ENCODE data around the gene KCNH3.

The KCNH3 gene

DNA sequence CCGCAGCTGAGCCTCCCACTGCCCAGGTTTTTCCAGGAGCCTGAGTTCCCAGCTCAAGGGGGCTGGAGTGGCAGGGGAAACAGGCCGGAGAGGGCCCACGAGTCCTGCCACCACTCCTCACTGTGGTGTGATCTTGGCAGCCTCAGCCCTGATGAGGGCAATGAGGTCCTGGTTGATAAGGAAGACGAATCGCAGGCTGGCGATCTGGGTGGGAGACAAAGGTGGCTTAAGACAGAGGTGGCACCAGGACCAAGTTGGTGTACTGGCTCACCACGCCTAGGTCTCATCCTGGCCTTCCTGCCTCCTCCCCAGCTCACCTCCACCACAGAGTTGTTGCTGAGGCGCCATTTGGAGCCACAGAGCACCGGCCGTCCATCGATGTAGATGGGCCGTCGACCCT, 19.7 kb downstream of the KCNH3 start:
- TF ChIP-seq, protein P1, sequence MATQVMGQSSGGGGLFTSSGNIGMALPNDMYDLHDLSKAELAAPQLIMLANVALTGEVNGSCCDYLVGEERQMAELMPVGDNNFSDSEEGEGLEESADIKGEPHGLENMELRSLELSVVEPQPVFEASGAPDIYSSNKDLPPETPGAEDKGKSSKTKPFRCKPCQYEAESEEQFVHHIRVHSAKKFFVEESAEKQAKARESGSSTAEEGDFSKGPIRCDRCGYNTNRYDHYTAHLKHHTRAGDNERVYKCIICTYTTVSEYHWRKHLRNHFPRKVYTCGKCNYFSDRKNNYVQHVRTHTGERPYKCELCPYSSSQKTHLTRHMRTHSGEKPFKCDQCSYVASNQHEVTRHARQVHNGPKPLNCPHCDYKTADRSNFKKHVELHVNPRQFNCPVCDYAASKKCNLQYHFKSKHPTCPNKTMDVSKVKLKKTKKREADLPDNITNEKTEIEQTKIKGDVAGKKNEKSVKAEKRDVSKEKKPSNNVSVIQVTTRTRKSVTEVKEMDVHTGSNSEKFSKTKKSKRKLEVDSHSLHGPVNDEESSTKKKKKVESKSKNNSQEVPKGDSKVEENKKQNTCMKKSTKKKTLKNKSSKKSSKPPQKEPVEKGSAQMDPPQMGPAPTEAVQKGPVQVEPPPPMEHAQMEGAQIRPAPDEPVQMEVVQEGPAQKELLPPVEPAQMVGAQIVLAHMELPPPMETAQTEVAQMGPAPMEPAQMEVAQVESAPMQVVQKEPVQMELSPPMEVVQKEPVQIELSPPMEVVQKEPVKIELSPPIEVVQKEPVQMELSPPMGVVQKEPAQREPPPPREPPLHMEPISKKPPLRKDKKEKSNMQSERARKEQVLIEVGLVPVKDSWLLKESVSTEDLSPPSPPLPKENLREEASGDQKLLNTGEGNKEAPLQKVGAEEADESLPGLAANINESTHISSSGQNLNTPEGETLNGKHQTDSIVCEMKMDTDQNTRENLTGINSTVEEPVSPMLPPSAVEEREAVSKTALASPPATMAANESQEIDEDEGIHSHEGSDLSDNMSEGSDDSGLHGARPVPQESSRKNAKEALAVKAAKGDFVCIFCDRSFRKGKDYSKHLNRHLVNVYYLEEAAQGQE (IDR thresholded peaks at IDR 0.05; ENCODE audit: insufficient replicate concordance, low read depth), result no peak
- TF ChIP-seq SPI1 (IDR thresholded peaks at IDR 0.05; ENCODE audit: borderline replicate concordance, low read depth) (no peak), GABPA (IDR thresholded peaks at IDR 0.05; ENCODE audit: low read depth) (no peak), POLR2AphosphoS5 (IDR thresholded peaks at IDR 0.05; ENCODE audit: low read depth) (no peak)
- TF ChIP-seq, protein P2, sequence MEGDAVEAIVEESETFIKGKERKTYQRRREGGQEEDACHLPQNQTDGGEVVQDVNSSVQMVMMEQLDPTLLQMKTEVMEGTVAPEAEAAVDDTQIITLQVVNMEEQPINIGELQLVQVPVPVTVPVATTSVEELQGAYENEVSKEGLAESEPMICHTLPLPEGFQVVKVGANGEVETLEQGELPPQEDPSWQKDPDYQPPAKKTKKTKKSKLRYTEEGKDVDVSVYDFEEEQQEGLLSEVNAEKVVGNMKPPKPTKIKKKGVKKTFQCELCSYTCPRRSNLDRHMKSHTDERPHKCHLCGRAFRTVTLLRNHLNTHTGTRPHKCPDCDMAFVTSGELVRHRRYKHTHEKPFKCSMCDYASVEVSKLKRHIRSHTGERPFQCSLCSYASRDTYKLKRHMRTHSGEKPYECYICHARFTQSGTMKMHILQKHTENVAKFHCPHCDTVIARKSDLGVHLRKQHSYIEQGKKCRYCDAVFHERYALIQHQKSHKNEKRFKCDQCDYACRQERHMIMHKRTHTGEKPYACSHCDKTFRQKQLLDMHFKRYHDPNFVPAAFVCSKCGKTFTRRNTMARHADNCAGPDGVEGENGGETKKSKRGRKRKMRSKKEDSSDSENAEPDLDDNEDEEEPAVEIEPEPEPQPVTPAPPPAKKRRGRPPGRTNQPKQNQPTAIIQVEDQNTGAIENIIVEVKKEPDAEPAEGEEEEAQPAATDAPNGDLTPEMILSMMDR (IDR thresholded peaks at IDR 0.05; ENCODE audit: insufficient read depth, low read length), result no peak

DNA sequence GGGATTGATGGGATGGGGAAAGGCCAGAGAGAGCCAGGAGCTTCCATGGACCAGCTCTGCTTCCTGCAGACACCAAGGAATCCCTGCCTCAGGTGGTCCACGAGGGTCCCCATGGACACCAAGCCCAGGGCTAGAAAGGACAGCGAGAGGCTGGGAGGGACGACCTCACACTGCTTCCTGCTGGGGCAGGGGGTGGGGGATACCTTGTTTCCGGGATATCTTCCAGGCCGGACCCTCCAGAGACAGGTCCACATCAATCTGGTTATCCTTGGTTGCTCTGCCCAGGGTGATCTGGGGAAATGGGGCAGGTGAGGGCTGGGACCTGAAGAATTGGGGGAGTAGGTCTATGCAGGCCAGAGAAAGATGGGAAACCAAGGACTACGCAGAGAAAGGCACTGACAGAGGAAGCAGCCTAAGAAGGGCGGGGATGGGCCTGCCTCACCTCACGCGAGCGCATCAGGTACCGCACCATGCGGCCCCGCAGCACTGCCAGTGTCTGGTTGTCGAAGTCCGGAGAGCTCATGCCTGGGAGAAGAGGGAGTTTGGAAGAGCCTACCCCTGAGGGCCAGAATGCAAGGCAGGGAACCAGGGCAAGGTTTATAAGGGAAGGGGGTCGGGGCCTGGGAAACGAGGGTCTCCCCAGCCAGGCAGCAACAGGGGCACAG, 20.3 kb downstream of the KCNH3 start:
- H3K4me3 ChIP-seq (replicated peaks; ENCODE audit: insufficient read depth, low read length), result no peak overlapping the region
- no peaks in the 10 kb centered on the region for H3K27me3 ChIP-seq (ENCODE audit: insufficient read depth, poor library complexity, severe bottlenecking)
- no peak for DNase-seq (ENCODE audit: low read depth in 1 of 2, low spot score in 1 of 2)
- H3K27ac ChIP-seq (replicated peaks), result no peak overlapping the region
- TF ChIP-seq POLR2AphosphoS5 (IDR thresholded peaks at IDR 0.05; ENCODE audit: low read depth) (no peak), GABPA (IDR thresholded peaks at IDR 0.05; ENCODE audit: low read depth) (no peak), SPI1 (IDR thresholded peaks at IDR 0.05; ENCODE audit: borderline replicate concordance, low read depth) (no peak)
- TF ChIP-seq, protein P1 (IDR thresholded peaks at IDR 0.05; ENCODE audit: insufficient replicate concordance, low read depth), result no peak
- TF ChIP-seq, protein P2 (IDR thresholded peaks at IDR 0.05; ENCODE audit: insufficient read depth, low read length), result no peak

More for the DNA sequence above, 19.7 kb downstream of the KCNH3 start:
- Histone ChIP-seq H3K27ac (replicated peaks) (no peak overlapping the region), H3K4me3 (replicated peaks; ENCODE audit: insufficient read depth, low read length) (no peak overlapping the region), H3K27me3 (ENCODE audit: insufficient read depth, poor library complexity, severe bottlenecking) (no peaks in the 10 kb centered on the region)
- DNase-seq (ENCODE audit: low read depth in 1 of 2, low spot score in 1 of 2), result no peak

DNA sequence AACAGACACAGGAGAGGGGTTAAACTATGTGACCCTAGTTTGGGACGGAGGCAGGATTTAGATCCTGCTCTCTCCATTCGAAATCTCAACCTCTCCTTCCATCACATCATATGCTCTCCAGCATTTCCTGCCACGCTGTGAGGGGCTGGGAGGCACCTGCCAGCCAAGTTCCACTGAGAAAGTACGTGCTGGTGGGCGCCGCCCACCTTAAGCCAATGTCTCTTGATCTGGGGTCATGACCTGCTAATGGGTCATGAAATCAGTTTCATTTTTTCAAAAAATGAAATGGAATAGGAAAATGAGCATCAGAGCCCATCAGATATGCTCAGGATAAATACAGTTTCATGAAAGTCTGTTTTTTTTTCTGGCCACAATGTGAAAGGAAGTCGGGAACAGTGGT, 21.9 kb downstream of the KCNH3 start:
- no peak overlapping the region for H3K27ac ChIP-seq (replicated peaks)
- DNase-seq (ENCODE audit: low read depth in 1 of 2, low spot score in 1 of 2), result no peak

More for the DNA sequence above, 21.9 kb downstream of the KCNH3 start:
- TF ChIP-seq SPI1 (IDR thresholded peaks at IDR 0.05; ENCODE audit: borderline replicate concordance, low read depth) (no peak), POLR2AphosphoS5 (IDR thresholded peaks at IDR 0.05; ENCODE audit: low read depth) (no peak), GABPA (IDR thresholded peaks at IDR 0.05; ENCODE audit: low read depth) (no peak)
- TF ChIP-seq, protein P2 (IDR thresholded peaks at IDR 0.05; ENCODE audit: insufficient read depth, low read length), result no peak
- TF ChIP-seq, protein P1 (IDR thresholded peaks at IDR 0.05; ENCODE audit: insufficient replicate concordance, low read depth), result no peak
- H3K27me3 ChIP-seq (ENCODE audit: insufficient read depth, poor library complexity, severe bottlenecking), result no peaks in the 10 kb centered on the region
- H3K4me3 ChIP-seq (replicated peaks; ENCODE audit: insufficient read depth, low read length), result no peak overlapping the region
